Measurements from ENCODE around the gene SAFB2. TPM values are rescaled to one million over a fixed set of nuclear protein-coding genes. Genes with fewer than 3 reads are reported as not detected.

Gene SAFB2
- polyA plus RNA-seq, 1 of the 3 experiments (the other 2 are of a cell fraction): 37.7 TPM

- no peak overlapping the region for H3K27ac ChIP-seq (ENCODE audit: low read depth in 2 of 2, low read length in 1 of 2)
- POLR2A ChIA-PET: no interaction called here
- H3K36me3 ChIP-seq (replicated peaks in 1 of 2; ENCODE audit: control insufficient read depth in 1 of 2, insufficient read depth in 2 of 2, low read length in 1 of 2): no peaks in the 10 kb centered on the region
- no peaks in the 10 kb centered on the region for H3K79me2 ChIP-seq (ENCODE audit: insufficient read depth)
- CTCF ChIA-PET: interaction anchor here (0.9 to 3.5 kb wide), 3 partner anchors 13 to 196 kb away, joined by 3 to 18 read pairs (median 3); no protein-coding TSS in a partner anchor
- H3F3A ChIP-seq (replicated peaks; ENCODE audit: insufficient read depth): no peaks in the 10 kb centered on the region
- no peak for DNase-seq
- no peaks in the 10 kb centered on the region for H4K20me1 ChIP-seq (ENCODE audit: insufficient read depth)
- H3K27me3 ChIP-seq (ENCODE audit: insufficient read depth): 0 out of 2 replicates have a peak, but pooled peaks cover under 1% of the 10 kb centered on the region
- H3K9ac ChIP-seq: no peak overlapping the region
- no peak overlapping the region for H2AFZ ChIP-seq (ENCODE audit: low read depth)
- H3K4me2 ChIP-seq: no peak overlapping the region
- H3K4me1 ChIP-seq (ENCODE audit: control insufficient read depth in 1 of 2, insufficient read depth in 2 of 2, low read depth in 1 of 2, low read length in 1 of 2): no peaks in the 10 kb centered on the region; a peak in 1 of 4 replicates
- no peaks in the 10 kb centered on the region for H3K9me3 ChIP-seq
- WGBS (ENCODE audit: low lambda C conversion rate): no CpG with 5 or more reads among the region's 19 CpGs
- H3K4me3 ChIP-seq (ENCODE audit: low read depth in 2 of 2, low read length in 1 of 2): no peak overlapping the region
- no peaks in the 10 kb centered on the region for H3K9me2 ChIP-seq
- TF ChIP-seq MAX (IDR thresholded peaks at IDR 0.05; ENCODE audit: low read depth) (no peak), EP300 (IDR thresholded peaks at IDR 0.05; ENCODE audit: borderline replicate concordance in 1 of 2, low read depth in 1 of 2, low read length in 1 of 2) (no peak)
Observed at GRCh38 chr19:5560156-5560555, 62.4 kb downstream of the SAFB2 start.

- H4K20me1 ChIP-seq (ENCODE audit: insufficient read depth): no peaks in the 10 kb centered on the region
- POLR2A ChIA-PET: no interaction called here
- no peaks in the 10 kb centered on the region for H3K79me2 ChIP-seq (ENCODE audit: insufficient read depth)
- no peaks in the 10 kb centered on the region for H3K27me3 ChIP-seq (ENCODE audit: insufficient read depth)
- no peaks in the 10 kb centered on the region for H3K9me2 ChIP-seq
- no peak overlapping the region for H3K4me2 ChIP-seq
- CTCF ChIA-PET: interaction anchor here (0.9 to 3.5 kb wide), 2 partner anchors 12 to 20 kb away, joined by 3 to 18 read pairs; no protein-coding TSS in a partner anchor
- H3K9ac ChIP-seq: no peak overlapping the region
- WGBS (ENCODE audit: low lambda C conversion rate): 42% methylated on average over 3 of the region's 3 CpGs
- H2AFZ ChIP-seq (ENCODE audit: low read depth): no peak overlapping the region
- H3K4me3 ChIP-seq (ENCODE audit: low read depth in 2 of 2, low read length in 1 of 2): no peak overlapping the region
- H3K27ac ChIP-seq (ENCODE audit: low read depth in 2 of 2, low read length in 1 of 2): no peak overlapping the region
- no peaks in the 10 kb centered on the region for H3K9me3 ChIP-seq
- H3K36me3 ChIP-seq (replicated peaks in 1 of 2; ENCODE audit: control insufficient read depth in 1 of 2, insufficient read depth in 2 of 2, low read length in 1 of 2): no peaks in the 10 kb centered on the region
- TF ChIP-seq SMC3 (IDR thresholded peaks at IDR 0.05; ENCODE audit: low read depth, low read length): no peak
- TF ChIP-seq REST (IDR thresholded peaks at IDR 0.05; ENCODE audit: low read depth, low read length): no peak
- TF ChIP-seq RXRA (IDR thresholded peaks at IDR 0.05; ENCODE audit: borderline replicate concordance, low read depth): no peak
- peak; percentile 51 for DNase-seq
- H3K4me1 ChIP-seq (ENCODE audit: control insufficient read depth in 1 of 2, insufficient read depth in 2 of 2, low read depth in 1 of 2, low read length in 1 of 2): no peaks in the 10 kb centered on the region; a peak in 1 of 4 replicates
- no peaks in the 10 kb centered on the region for H3F3A ChIP-seq (replicated peaks; ENCODE audit: insufficient read depth)
Observed at GRCh38 chr19:5559804-5560133, 62.8 kb downstream of the SAFB2 start.

GRCh38 chr19:5558101-5558621 is 64.4 kb downstream of the SAFB2 start:
- no peak overlapping the region for H3K4me2 ChIP-seq
- no peaks in the 10 kb centered on the region for H3K79me2 ChIP-seq (ENCODE audit: insufficient read depth)
- H3K9me2 ChIP-seq: no peaks in the 10 kb centered on the region
- no peak overlapping the region for H3K9ac ChIP-seq
- no peaks in the 10 kb centered on the region for H4K20me1 ChIP-seq (ENCODE audit: insufficient read depth)
- no peak overlapping the region for H3K27ac ChIP-seq (ENCODE audit: low read depth in 2 of 2, low read length in 1 of 2)
- H3K4me1 ChIP-seq (ENCODE audit: control insufficient read depth in 1 of 2, insufficient read depth in 2 of 2, low read depth in 1 of 2, low read length in 1 of 2): peaks cover 0 to 7% of the 10 kb centered on the region in 2 experiments; a peak in 1 of 4 replicates
- TF ChIP-seq ELF1 (IDR thresholded peaks at IDR 0.05) (no peak), NRF1 (IDR thresholded peaks at IDR 0.05; ENCODE audit: low read depth, low read length) (no peak), GATA2 (CRISPR knock-in tag; IDR thresholded peaks at IDR 0.05) (no peak), POLR2AphosphoS5 (IDR thresholded peaks at IDR 0.05; ENCODE audit: low read depth, low read length) (no peak), MAX (IDR thresholded peaks at IDR 0.05; ENCODE audit: low read depth) (no peak), MXI1 (IDR thresholded peaks at IDR 0.05; ENCODE audit: low read depth, low read length) (no peak), NFIC (IDR thresholded peaks at IDR 0.05; ENCODE audit: borderline replicate concordance) (no peak), TEAD4 (IDR thresholded peaks at IDR 0.05; ENCODE audit: borderline replicate concordance, insufficient read depth) (no peak), GABPA (IDR thresholded peaks at IDR 0.05; ENCODE audit: low read depth) (no peak), SMC3 (IDR thresholded peaks at IDR 0.05; ENCODE audit: low read depth, low read length) (no peak), FOXM1 (IDR thresholded peaks at IDR 0.05; ENCODE audit: low read depth) (no peak)
- 73% methylated on average over 2 of the region's 2 CpGs for WGBS (ENCODE audit: low lambda C conversion rate)
- POLR2A ChIA-PET: no interaction called here
- no peaks in the 10 kb centered on the region for H3K9me3 ChIP-seq
- no peaks in the 10 kb centered on the region for H3K27me3 ChIP-seq (ENCODE audit: insufficient read depth)
- no peak overlapping the region for H3K4me3 ChIP-seq (ENCODE audit: low read depth in 2 of 2, low read length in 1 of 2)
- no peaks in the 10 kb centered on the region for H3F3A ChIP-seq (replicated peaks; ENCODE audit: insufficient read depth)
- CTCF ChIA-PET: interaction anchor here (1.1 to 3.5 kb wide), 2 partner anchors 11 to 413 kb away, joined by 3 to 18 read pairs; no protein-coding TSS in a partner anchor
- peak; percentile 9 for DNase-seq
- H2AFZ ChIP-seq (ENCODE audit: low read depth): no peak overlapping the region
- H3K36me3 ChIP-seq (replicated peaks in 1 of 2; ENCODE audit: control insufficient read depth in 1 of 2, insufficient read depth in 2 of 2, low read length in 1 of 2): no peaks in the 10 kb centered on the region
